ENCODE data around the gene AP3B1.

AP3B1 gene

DNA sequence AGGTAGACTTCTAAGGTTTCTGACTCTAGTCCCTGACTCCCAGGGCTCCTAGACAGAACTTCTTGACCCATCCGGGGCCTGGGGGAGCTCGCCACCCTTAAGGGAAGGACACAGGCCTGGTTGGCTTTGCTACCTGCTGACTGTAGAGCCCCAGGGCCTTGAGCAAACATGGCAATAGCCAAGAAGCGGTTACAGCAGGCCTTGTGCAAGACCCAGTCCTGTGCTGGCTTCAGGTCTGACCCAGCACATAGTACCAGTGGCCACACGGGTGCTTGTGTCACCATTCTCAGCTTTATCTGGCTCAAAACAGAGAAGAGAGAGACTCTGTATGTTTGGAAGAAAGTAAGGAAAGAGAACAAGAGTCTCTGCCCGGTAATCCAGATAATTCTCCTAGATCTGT lies 41.8 kb downstream of the AP3B1 start:
- Histone ChIP-seq H2AFZ (ENCODE audit: low read depth, low read length) (no peak overlapping the region), H3K4me1 (ENCODE audit: insufficient read depth, low read length) (no peaks in the 10 kb centered on the region), H3K9me3 (ENCODE audit: low read length) (peaks cover 14% of the 10 kb centered on the region), H3K36me3 (ENCODE audit: insufficient read depth, low read length) (peaks cover 16% of the 10 kb centered on the region), H3K27me3 (ENCODE audit: insufficient read depth, low read length) (no peaks in the 10 kb centered on the region), H3K4me3 (ENCODE audit: low read length) (no peak overlapping the region)

DNA sequence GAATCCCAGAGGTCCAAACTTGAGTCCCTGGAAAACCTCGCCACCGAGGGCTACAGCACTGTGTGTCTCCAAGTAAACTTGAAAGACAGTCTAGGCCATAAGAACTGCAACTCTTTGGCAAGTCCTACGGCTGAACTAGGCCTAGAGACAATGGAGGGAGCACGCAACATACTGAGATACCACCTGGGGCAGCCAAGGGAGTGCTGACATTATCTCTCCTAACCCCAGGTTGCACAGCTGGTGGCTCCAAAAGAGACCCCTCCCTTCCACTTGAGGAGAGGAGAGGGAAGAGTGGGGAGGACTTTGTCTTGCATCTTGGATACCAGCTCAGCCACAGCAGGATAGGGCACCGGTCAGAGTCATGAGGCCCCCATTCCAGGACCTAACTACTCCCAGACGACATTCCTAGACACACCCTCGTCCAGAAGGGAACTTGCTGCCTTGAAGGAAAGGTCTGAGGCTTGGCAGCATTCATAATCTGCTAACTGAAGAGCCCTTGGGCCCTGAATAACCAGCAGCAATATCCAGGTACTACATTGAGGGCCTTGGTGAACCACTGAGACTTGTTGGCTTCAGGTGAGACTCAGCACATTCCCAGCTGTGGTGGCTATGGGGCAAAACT lies 42.7 kb downstream of the AP3B1 start:
- Histone ChIP-seq H3K4me3 (ENCODE audit: low read length) (no peak overlapping the region), H3K4me1 (ENCODE audit: insufficient read depth, low read length) (no peaks in the 10 kb centered on the region), H3K27me3 (ENCODE audit: insufficient read depth, low read length) (no peaks in the 10 kb centered on the region), H2AFZ (ENCODE audit: low read depth, low read length) (no peak overlapping the region), H3K9me3 (ENCODE audit: low read length) (peaks cover 14% of the 10 kb centered on the region), H3K36me3 (ENCODE audit: insufficient read depth, low read length) (peaks cover 16% of the 10 kb centered on the region)

DNA sequence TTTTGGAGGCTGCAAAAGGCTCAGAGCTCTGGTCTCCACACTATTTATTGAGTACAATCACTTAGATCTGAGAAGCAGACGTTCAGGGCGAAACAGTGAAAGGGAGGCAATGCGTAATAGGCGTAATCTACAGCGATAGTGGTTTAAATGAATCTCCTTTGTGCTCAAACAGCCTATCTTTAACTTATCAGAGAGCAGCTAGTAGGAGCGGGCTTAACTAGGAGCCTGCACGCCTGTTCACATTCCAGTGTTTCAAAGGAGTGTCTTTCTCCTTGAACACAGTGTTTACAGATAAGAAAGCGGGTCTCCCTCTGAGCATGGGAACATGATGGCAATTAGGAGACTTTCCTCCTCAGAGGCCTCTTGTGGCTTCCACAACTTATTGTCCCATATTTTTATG lies 49.4 kb downstream of the AP3B1 start:
- no peak overlapping the region for H2AFZ ChIP-seq (ENCODE audit: low read depth, low read length)

DNA sequence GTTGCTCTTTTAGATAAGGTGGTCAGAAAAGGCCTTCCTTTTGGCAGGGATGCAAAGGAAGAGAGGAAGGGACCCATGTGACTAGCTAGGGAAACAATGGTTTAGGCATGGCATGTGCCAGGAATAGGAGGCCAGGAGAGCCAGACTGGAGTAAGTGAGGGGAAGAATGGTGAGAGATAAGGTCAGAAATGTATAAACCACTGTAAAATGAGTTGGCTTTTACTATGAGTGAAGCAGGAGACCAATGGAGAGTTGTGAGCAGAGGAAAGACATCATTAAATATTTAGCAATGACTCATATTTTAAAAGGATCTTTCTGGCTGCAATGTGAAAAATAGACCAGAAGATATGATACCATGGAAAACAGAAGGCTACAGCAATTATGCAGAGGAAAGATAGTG lies 50.9 kb downstream of the AP3B1 start:
- Histone ChIP-seq H3K4me3 (ENCODE audit: low read length) (no peak overlapping the region), H3K27me3 (ENCODE audit: insufficient read depth, low read length) (no peaks in the 10 kb centered on the region), H3K9me3 (ENCODE audit: low read length) (peaks cover 3% of the 10 kb centered on the region), H3K4me1 (ENCODE audit: insufficient read depth, low read length) (no peaks in the 10 kb centered on the region), H2AFZ (ENCODE audit: low read depth, low read length) (no peak overlapping the region), H3K36me3 (ENCODE audit: insufficient read depth, low read length) (peaks cover 11% of the 10 kb centered on the region)

More for the DNA sequence above, 49.4 kb downstream of the AP3B1 start:
- Histone ChIP-seq H3K4me3 (ENCODE audit: low read length) (no peak overlapping the region), H3K27me3 (ENCODE audit: insufficient read depth, low read length) (no peaks in the 10 kb centered on the region), H3K9me3 (ENCODE audit: low read length) (peaks cover 4% of the 10 kb centered on the region), H3K4me1 (ENCODE audit: insufficient read depth, low read length) (no peaks in the 10 kb centered on the region), H3K36me3 (ENCODE audit: insufficient read depth, low read length) (peaks cover 4% of the 10 kb centered on the region)

DNA sequence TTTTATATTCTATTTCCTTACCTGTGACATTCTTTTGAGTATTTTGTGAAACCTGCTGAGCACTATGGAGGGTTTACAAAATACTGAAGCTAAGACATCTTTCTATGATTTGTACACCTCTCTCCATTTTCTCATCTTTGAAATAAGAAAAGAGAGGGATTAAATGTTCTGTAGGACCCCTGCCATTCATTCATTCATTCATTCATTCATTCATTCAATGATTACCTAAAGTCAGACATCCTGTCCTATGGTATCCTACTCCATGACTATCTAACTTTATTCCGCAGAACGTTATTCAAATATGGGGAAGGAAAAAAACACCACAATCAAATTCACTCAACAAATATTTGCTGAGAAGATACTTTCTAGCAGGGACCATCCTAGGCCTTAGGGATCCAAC lies 51.4 kb downstream of the AP3B1 start:
- Histone ChIP-seq H3K36me3 (ENCODE audit: insufficient read depth, low read length) (peaks cover 12% of the 10 kb centered on the region), H3K27me3 (ENCODE audit: insufficient read depth, low read length) (no peaks in the 10 kb centered on the region), H3K9me3 (ENCODE audit: low read length) (peaks cover 4% of the 10 kb centered on the region), H3K4me3 (ENCODE audit: low read length) (no peak overlapping the region), H2AFZ (ENCODE audit: low read depth, low read length) (no peak overlapping the region), H3K4me1 (ENCODE audit: insufficient read depth, low read length) (no peaks in the 10 kb centered on the region)

GRCh38 chr5:78242001-78242400 lies 52.5 kb downstream of the AP3B1 start:
- peaks cover 9% of the 10 kb centered on the region for H3K9me3 ChIP-seq (ENCODE audit: low read length)
- H3K36me3 ChIP-seq (ENCODE audit: insufficient read depth, low read length): peaks cover 18% of the 10 kb centered on the region
- H3K27me3 ChIP-seq (ENCODE audit: insufficient read depth, low read length): no peaks in the 10 kb centered on the region
- H3K4me1 ChIP-seq (ENCODE audit: insufficient read depth, low read length): no peaks in the 10 kb centered on the region
- no peak overlapping the region for H3K4me3 ChIP-seq (ENCODE audit: low read length)
- H2AFZ ChIP-seq (ENCODE audit: low read depth, low read length): no peak overlapping the region

DNA sequence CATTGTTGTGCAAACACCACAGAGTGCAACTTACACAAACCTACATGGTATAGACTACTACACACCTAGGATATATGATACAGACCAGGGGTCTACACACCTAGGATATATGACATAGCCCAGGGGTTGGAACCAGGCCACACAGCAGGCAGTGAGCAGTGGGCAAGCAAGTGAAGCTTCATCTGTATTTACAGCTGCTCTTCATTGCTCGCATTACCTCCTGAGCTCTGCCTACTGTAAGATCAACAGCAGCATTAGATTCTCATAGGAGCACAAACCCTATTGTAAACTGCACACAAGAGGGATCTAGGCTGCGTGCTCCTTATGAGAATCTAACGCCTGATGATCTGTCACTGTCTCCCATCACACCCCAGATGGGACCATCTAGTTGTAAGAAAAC lies 56.6 kb downstream of the AP3B1 start:
- Histone ChIP-seq H3K9me3 (ENCODE audit: low read length) (peaks cover 9% of the 10 kb centered on the region), H2AFZ (ENCODE audit: low read depth, low read length) (no peak overlapping the region), H3K27me3 (ENCODE audit: insufficient read depth, low read length) (no peaks in the 10 kb centered on the region), H3K36me3 (ENCODE audit: insufficient read depth, low read length) (peaks cover 18% of the 10 kb centered on the region), H3K4me1 (ENCODE audit: insufficient read depth, low read length) (no peaks in the 10 kb centered on the region), H3K4me3 (ENCODE audit: low read length) (no peak overlapping the region)

- peaks cover 18% of the 10 kb centered on the region for H3K36me3 ChIP-seq (ENCODE audit: insufficient read depth, low read length)
- no peaks in the 10 kb centered on the region for H3K27me3 ChIP-seq (ENCODE audit: insufficient read depth, low read length)
- H3K4me1 ChIP-seq (ENCODE audit: insufficient read depth, low read length): no peaks in the 10 kb centered on the region
- H2AFZ ChIP-seq (ENCODE audit: low read depth, low read length): no peak overlapping the region
- no peak overlapping the region for H3K4me3 ChIP-seq (ENCODE audit: low read length)
- peaks cover 9% of the 10 kb centered on the region for H3K9me3 ChIP-seq (ENCODE audit: low read length)
These were observed 58.5 kb downstream of the AP3B1 start for GRCh38 chr5:78236046-78236445.

DNA sequence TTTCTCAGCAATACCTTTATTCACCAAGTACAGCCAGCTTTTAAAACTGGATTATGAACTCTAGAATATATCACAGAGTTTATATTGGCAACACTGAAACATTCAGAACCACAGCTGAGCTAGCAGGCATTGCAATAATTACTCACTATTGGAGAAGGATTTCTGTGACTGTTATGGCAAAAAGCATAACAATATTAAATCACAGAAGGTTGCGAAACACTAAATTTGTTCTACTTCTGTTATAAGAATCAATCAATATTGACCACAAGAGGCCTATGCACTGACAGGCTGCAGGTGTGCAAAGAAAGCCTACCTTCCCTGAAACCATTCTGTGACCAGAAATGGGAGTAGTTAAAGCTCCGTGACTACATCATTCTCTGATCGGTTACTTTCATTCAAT lies 59.2 kb downstream of the AP3B1 start:
- Histone ChIP-seq H3K4me1 (ENCODE audit: insufficient read depth, low read length) (no peaks in the 10 kb centered on the region), H2AFZ (ENCODE audit: low read depth, low read length) (no peak overlapping the region), H3K36me3 (ENCODE audit: insufficient read depth, low read length) (peaks cover 15% of the 10 kb centered on the region), H3K9me3 (ENCODE audit: low read length) (peaks cover 9% of the 10 kb centered on the region), H3K27me3 (ENCODE audit: insufficient read depth, low read length) (no peaks in the 10 kb centered on the region), H3K4me3 (ENCODE audit: low read length) (no peak overlapping the region)

DNA sequence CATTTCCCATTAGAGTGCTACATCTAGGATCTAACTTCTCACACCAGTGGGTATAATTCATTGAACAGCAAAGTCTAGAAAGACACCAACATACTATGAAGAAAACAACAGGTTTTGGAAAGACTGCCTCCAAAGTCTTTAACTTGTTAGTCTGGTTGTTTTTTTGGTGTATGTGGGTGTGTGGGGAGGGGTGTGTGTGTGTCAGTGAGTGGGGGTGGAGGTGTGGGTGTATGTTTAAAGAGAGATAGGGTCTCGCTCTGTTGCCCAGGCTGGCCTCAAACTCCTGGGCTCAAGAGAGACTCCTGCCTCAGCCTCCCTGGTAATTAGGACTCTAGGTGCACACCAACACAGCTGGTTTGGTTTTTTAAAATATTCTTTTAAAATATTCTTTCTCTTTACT lies 59.7 kb downstream of the AP3B1 start:
- Histone ChIP-seq H3K36me3 (ENCODE audit: insufficient read depth, low read length) (peaks cover 11% of the 10 kb centered on the region), H2AFZ (ENCODE audit: low read depth, low read length) (no peak overlapping the region), H3K9me3 (ENCODE audit: low read length) (peaks cover 9% of the 10 kb centered on the region), H3K4me3 (ENCODE audit: low read length) (no peak overlapping the region), H3K27me3 (ENCODE audit: insufficient read depth, low read length) (no peaks in the 10 kb centered on the region), H3K4me1 (ENCODE audit: insufficient read depth, low read length) (no peaks in the 10 kb centered on the region)

GRCh38 chr5:78232163-78232562 lies 62.3 kb downstream of the AP3B1 start:
- H2AFZ ChIP-seq (ENCODE audit: low read depth, low read length): no peak overlapping the region
- H3K27me3 ChIP-seq (ENCODE audit: insufficient read depth, low read length): no peaks in the 10 kb centered on the region
- H3K4me3 ChIP-seq (ENCODE audit: low read length): no peak overlapping the region
- H3K9me3 ChIP-seq (ENCODE audit: low read length): no peaks in the 10 kb centered on the region
- H3K36me3 ChIP-seq (ENCODE audit: insufficient read depth, low read length): peaks cover 2% of the 10 kb centered on the region
- no peaks in the 10 kb centered on the region for H3K4me1 ChIP-seq (ENCODE audit: insufficient read depth, low read length)

DNA sequence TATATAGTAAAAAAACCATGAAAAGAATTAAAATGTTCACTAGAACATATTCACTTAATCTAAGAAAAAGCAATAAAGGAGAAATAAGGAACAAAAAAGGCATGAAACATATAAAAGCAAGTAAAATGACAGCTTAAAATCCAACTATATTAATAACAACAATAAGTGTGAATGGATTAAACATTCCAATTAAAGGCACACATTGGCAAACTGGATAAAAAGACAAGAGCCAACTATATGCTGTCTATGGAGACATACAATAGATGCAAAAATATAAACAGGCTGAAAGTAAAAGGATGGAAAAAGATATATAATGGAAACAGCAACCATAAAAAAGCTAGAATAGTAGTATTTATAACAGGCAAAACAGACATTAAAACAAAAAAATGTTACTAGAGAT lies 70.1 kb downstream of the AP3B1 start:
- Histone ChIP-seq H2AFZ (ENCODE audit: low read depth, low read length) (no peak overlapping the region), H3K9me3 (ENCODE audit: low read length) (peaks cover 7% of the 10 kb centered on the region), H3K4me1 (ENCODE audit: insufficient read depth, low read length) (no peaks in the 10 kb centered on the region), H3K4me3 (ENCODE audit: low read length) (no peak overlapping the region), H3K36me3 (ENCODE audit: insufficient read depth, low read length) (peaks cover 38% of the 10 kb centered on the region), H3K27me3 (ENCODE audit: insufficient read depth, low read length) (no peaks in the 10 kb centered on the region)

GRCh38 chr5:78221964-78222451 lies 72.5 kb downstream of the AP3B1 start:
- H2AFZ ChIP-seq (ENCODE audit: low read depth, low read length): no peak overlapping the region
- no peak overlapping the region for H3K4me3 ChIP-seq (ENCODE audit: low read length)
- peaks cover 7% of the 10 kb centered on the region for H3K9me3 ChIP-seq (ENCODE audit: low read length)
- H3K27me3 ChIP-seq (ENCODE audit: insufficient read depth, low read length): no peaks in the 10 kb centered on the region
- peaks cover 37% of the 10 kb centered on the region for H3K36me3 ChIP-seq (ENCODE audit: insufficient read depth, low read length)
- H3K4me1 ChIP-seq (ENCODE audit: insufficient read depth, low read length): no peaks in the 10 kb centered on the region

GRCh38 chr5:78221467-78221866 lies 73.0 kb downstream of the AP3B1 start:
- Histone ChIP-seq H3K9me3 (ENCODE audit: low read length) (peaks cover 7% of the 10 kb centered on the region), H2AFZ (ENCODE audit: low read depth, low read length) (no peak overlapping the region), H3K4me1 (ENCODE audit: insufficient read depth, low read length) (no peaks in the 10 kb centered on the region), H3K36me3 (ENCODE audit: insufficient read depth, low read length) (peaks cover 36% of the 10 kb centered on the region), H3K27me3 (ENCODE audit: insufficient read depth, low read length) (no peaks in the 10 kb centered on the region), H3K4me3 (ENCODE audit: low read length) (no peak overlapping the region)

Data from neuron (in vitro differentiated cells).